CD14-positive monocyte (primary cell): ENCODE results near the gene AP2A1. TPM values are rescaled to one million over a fixed set of nuclear protein-coding genes. Genes with fewer than 3 reads are reported as not detected.

ENCODE experiments used
- DNase-seq, 3 donors: peaks; one replicate each; pipeline ENCODE4 v3.0.0-alpha.2; 2011 to 2022
- H2AFZ ChIP-seq: 2 replicates; pipeline ENCODE4 v1.6.0; 2012; ENCODE audit warnings: mild to moderate bottlenecking, low read depth, low read length, inconsistent platforms; ENCODE audit not compliant: insufficient read depth, poor library complexity, severe bottlenecking
- H3K27ac ChIP-seq, 2 donors: 1 replicate in 1 of 2; 2 replicates in 1 of 2; pipeline ENCODE4 v1.5.1; 2012 to 2013; ENCODE audit warnings: low read length in 2 of 2, control low read depth in 1 of 2, inconsistent platforms in 1 of 2, low read depth in 1 of 2, mild to moderate bottlenecking in 1 of 2
- H3K27me3 ChIP-seq, 2 donors: one replicate each; pipeline versions ENCODE4 v1.6.0 to v1.6.1; 2011 to 2013; ENCODE audit warnings: low read length in 2 of 2; ENCODE audit not compliant: control insufficient read depth in 2 of 2, insufficient read depth in 2 of 2
- H3K36me3 ChIP-seq, 2 donors: replicated peaks in 1 of 2; 1 replicate in 1 of 2; 2 replicates in 1 of 2; pipeline versions ENCODE4 v1.5.1 to v1.6.1; 2012 to 2013; ENCODE audit warnings: low read length in 2 of 2, control low read depth in 1 of 2, inconsistent platforms in 1 of 2, mild to moderate bottlenecking in 1 of 2; ENCODE audit not compliant: insufficient read depth in 2 of 2, control insufficient read depth in 1 of 2
- H3K4me1 ChIP-seq, 2 donors: 1 replicate in 1 of 2; 2 replicates in 1 of 2; pipeline versions ENCODE4 v1.5.1 to v1.6.1; 2012 to 2013; ENCODE audit warnings: low read length in 2 of 2, control low read depth in 1 of 2, inconsistent platforms in 1 of 2, mild to moderate bottlenecking in 1 of 2, moderate library complexity in 1 of 2; ENCODE audit not compliant: insufficient read depth in 2 of 2, control insufficient read depth in 1 of 2
- H3K4me2 ChIP-seq: replicated peaks from 2 replicates; pipeline ENCODE3; 2012; ENCODE audit warnings: low read length, moderate library complexity, mild to moderate bottlenecking; ENCODE audit not compliant: poor library complexity, severe bottlenecking; ENCODE audit errors: extremely low read depth
- H3K4me3 ChIP-seq, 3 experiments: fragments of 200-600 bp in 1 of 3; sonication (generic) in 1 of 3; replicated peaks in 1 of 3; 1 replicate in 2 of 3; 2 replicates in 1 of 3; pipeline ENCODE4 v1.5.1; 2011 to 2013; ENCODE audit warnings: low read length in 3 of 3, mild to moderate bottlenecking in 3 of 3, control low read depth in 2 of 3, low read depth in 2 of 3, inconsistent platforms in 1 of 3, moderate library complexity in 1 of 3
- H3K79me2 ChIP-seq: 2 replicates; pipeline ENCODE4 v1.6.0; 2012; ENCODE audit warnings: mild to moderate bottlenecking, control low read depth, inconsistent platforms, low read length, moderate library complexity; ENCODE audit not compliant: insufficient read depth
- H3K9ac ChIP-seq: 2 replicates; pipeline ENCODE4 v1.6.0; 2017; ENCODE audit warnings: low read length, mild to moderate bottlenecking; ENCODE audit not compliant: insufficient read depth, poor library complexity, severe bottlenecking
- H3K9me3 ChIP-seq, 2 donors: replicated peaks in 1 of 2; 1 replicate in 1 of 2; 2 replicates in 1 of 2; pipeline versions ENCODE4 v1.5.1 to v1.6.1; 2012 to 2013; ENCODE audit warnings: low read length in 2 of 2, control low read depth in 1 of 2; ENCODE audit not compliant: control insufficient read depth in 1 of 2, insufficient read depth in 1 of 2
- H4K20me1 ChIP-seq: 2 replicates; pipeline ENCODE4 v1.6.0; 2012; ENCODE audit warnings: mild to moderate bottlenecking, low read length, control low read depth, moderate library complexity; ENCODE audit not compliant: insufficient read depth
- H3K27ac Mint-ChIP-seq, 7 donors: one replicate each; pipeline ENCODE4 v1.8.0; 2020; ENCODE audit warnings: mild to moderate bottlenecking in 7 of 7, mixed read lengths in 7 of 7, moderate library complexity in 6 of 7, inconsistent platforms in 2 of 7
- H3K27me3 Mint-ChIP-seq, 3 donors: one replicate each; pipeline ENCODE4 v1.8.0; 2021 to 2022; ENCODE audit warnings: low read depth in 3 of 3, mild to moderate bottlenecking in 3 of 3, mixed read lengths in 3 of 3, moderate library complexity in 3 of 3, inconsistent platforms in 1 of 3
- H3K36me3 Mint-ChIP-seq, 2 donors: one replicate each; pipeline ENCODE4 v1.8.0; 2020; ENCODE audit warnings: mixed read lengths in 2 of 2, inconsistent platforms in 1 of 2, mild to moderate bottlenecking in 1 of 2
- H3K4me1 Mint-ChIP-seq: one replicate; pipeline ENCODE4 v1.8.0; 2020; ENCODE audit warnings: mild to moderate bottlenecking, mixed read lengths
- H3K4me3 Mint-ChIP-seq, 2 donors: one replicate each; pipeline ENCODE4 v1.8.0; 2020; ENCODE audit warnings: mild to moderate bottlenecking in 2 of 2, mixed read lengths in 2 of 2, moderate library complexity in 1 of 2
- H3K9me3 Mint-ChIP-seq, 7 donors: one replicate each; pipeline ENCODE4 v1.8.0; 2020 to 2022; ENCODE audit warnings: mixed read lengths in 7 of 7, mild to moderate bottlenecking in 6 of 7, moderate library complexity in 6 of 7, inconsistent platforms in 2 of 7
- WGBS: methylation state at CpG from one replicate; pipeline ENCODE4 v1.1.5; 2013; ENCODE audit warnings: missing lambda C conversion rate; ENCODE audit not compliant: insufficient coverage; 5-methylcytosine and 5-hydroxymethylcytosine counted together
- intact Hi-C, 2 donors: fragments of 100-400 bp; cut with micrococcal nuclease; formaldehyde crosslinking; loops; one replicate each; pipeline versions ENCODE4 v1.15.0 to v1.15.1; 2023
- polyA plus RNA-seq, 3 donors: library from polyadenylated mRNA; depleted of rRNA in 1 of 3; unstranded in 2 of 3; stranded (reverse) in 1 of 3; fragments of 300-500 nt in 2 of 3; fragments of >200 nt in 1 of 3; fragmentation: Illumina TruSeq in 2 of 3; gene quantifications; 1 replicate in 2 of 3; 2 replicates in 1 of 3; pipeline ENCODE4 v1.2.3, GENCODE V29; 2012 to 2021
- TF ChIP-seq, protein P1 (sequence below): fragments of 200-600 bp; IDR thresholded peaks from one replicate; pipeline ENCODE4 v1.8.0; 2022; ENCODE audit warnings: antibody characterized with exemption, mild to moderate bottlenecking

Gene AP2A1
- polyA plus RNA-seq, 3 donors, result 12.1 to 117 (median 15.1) TPM

DNA sequence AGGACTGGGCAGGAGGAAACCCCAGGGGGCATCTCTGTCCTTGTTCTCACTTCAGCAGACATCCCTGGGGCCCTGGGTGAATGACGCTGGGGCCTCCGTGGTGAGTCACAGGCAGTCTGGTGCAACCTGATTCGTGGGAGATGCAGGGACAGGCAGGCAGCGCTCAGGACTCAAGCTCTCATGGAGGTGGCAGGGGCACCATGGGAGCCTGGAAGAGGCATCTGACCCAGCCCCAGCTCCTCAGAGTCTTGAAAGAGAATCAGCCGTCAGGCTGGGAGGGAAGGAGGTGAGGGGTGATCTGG lies 70.2 kb downstream of the AP2A1 start:
- H3K4me1 ChIP-seq, result peaks cover 10 to 12% of the 10 kb centered on the region in 2 donors
- H3K36me3 Mint-ChIP-seq, result peaks cover 73 to 83% of the 10 kb centered on the region in 2 donors
- no peaks in the 10 kb centered on the region for H3K27me3 ChIP-seq
- H3K4me1 Mint-ChIP-seq, result peaks cover 14% of the 10 kb centered on the region
- H3K4me3 Mint-ChIP-seq, result no peak overlapping the region
- H3K36me3 ChIP-seq, result peaks cover 73 to 91% of the 10 kb centered on the region in 2 donors
- no peak overlapping the region for H3K4me2 ChIP-seq
- H3K9ac ChIP-seq, result no peak overlapping the region
- no peak overlapping the region for H3K4me3 ChIP-seq
- WGBS, result 90% methylated on average over 4 of the region's 5 CpGs
- TF ChIP-seq, protein P1, sequence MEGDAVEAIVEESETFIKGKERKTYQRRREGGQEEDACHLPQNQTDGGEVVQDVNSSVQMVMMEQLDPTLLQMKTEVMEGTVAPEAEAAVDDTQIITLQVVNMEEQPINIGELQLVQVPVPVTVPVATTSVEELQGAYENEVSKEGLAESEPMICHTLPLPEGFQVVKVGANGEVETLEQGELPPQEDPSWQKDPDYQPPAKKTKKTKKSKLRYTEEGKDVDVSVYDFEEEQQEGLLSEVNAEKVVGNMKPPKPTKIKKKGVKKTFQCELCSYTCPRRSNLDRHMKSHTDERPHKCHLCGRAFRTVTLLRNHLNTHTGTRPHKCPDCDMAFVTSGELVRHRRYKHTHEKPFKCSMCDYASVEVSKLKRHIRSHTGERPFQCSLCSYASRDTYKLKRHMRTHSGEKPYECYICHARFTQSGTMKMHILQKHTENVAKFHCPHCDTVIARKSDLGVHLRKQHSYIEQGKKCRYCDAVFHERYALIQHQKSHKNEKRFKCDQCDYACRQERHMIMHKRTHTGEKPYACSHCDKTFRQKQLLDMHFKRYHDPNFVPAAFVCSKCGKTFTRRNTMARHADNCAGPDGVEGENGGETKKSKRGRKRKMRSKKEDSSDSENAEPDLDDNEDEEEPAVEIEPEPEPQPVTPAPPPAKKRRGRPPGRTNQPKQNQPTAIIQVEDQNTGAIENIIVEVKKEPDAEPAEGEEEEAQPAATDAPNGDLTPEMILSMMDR, result no peak
- H4K20me1 ChIP-seq, result peaks cover 9% of the 10 kb centered on the region
- intact Hi-C loops, result no loop called here
- no peak overlapping the region for H2AFZ ChIP-seq
- no peaks in the 10 kb centered on the region for H3K9me3 ChIP-seq
- peaks cover 0 to 3% (median 0%) of the 10 kb centered on the region in 7 donors for H3K9me3 Mint-ChIP-seq
- DNase-seq, result no peak
- no peaks in the 10 kb centered on the region for H3K27me3 Mint-ChIP-seq
- peak overlapping the region in 1 of 7 donors; percentile 1 for H3K27ac Mint-ChIP-seq
- no peak overlapping the region for H3K27ac ChIP-seq
- no peaks in the 10 kb centered on the region for H3K79me2 ChIP-seq

GRCh38 chr19:49837425-49837824 lies 70.6 kb downstream of the AP2A1 start:
- Mint-ChIP-seq H3K4me3 (no peak overlapping the region), H3K27ac (no peak overlapping the region)
- TF ChIP-seq, protein P1, result no peak

More at GRCh38 chr19:49837425-49837824, 70.6 kb downstream of the AP2A1 start:
- Histone ChIP-seq H3K4me3 (no peak overlapping the region), H3K9ac (no peak overlapping the region), H3K27me3 (no peaks in the 10 kb centered on the region), H3K4me1 (peaks cover 6 to 7% of the 10 kb centered on the region in 2 donors), H3K79me2 (no peaks in the 10 kb centered on the region), H2AFZ (no peak overlapping the region), H3K27ac (no peak overlapping the region), H3K4me2 (no peak overlapping the region), H3K9me3 (no peaks in the 10 kb centered on the region), H3K36me3 (peaks cover 68 to 86% of the 10 kb centered on the region in 2 donors), H4K20me1 (peaks cover 6% of the 10 kb centered on the region)
- peaks cover 69 to 78% of the 10 kb centered on the region in 2 donors for H3K36me3 Mint-ChIP-seq
- intact Hi-C loops, result no loop called here
- H3K4me1 Mint-ChIP-seq, result peaks cover 9% of the 10 kb centered on the region
- H3K27me3 Mint-ChIP-seq, result no peaks in the 10 kb centered on the region
- whole genome bisulfite sequencing, result 99% methylated on average over 9 of the region's 9 CpGs
- no peak for DNase-seq
- peaks cover 0 to 3% (median 0%) of the 10 kb centered on the region in 7 donors for H3K9me3 Mint-ChIP-seq
